GM13976 (cell line): ENCODE data around the gene SGTB.

Source experiments
- DNase-seq: peaks from one replicate; pipeline ENCODE4 v3.0.0; 2012; ENCODE audit warnings: low spot score
- in situ Hi-C: fragments of 300-500 bp; cut with MboI; formaldehyde crosslinking; loops from one replicate; pipeline ENCODE4 v1.12.0; 2022; ENCODE audit warnings: low sequenced_read_pairs, mixed read lengths, inconsistent platforms; ENCODE audit not compliant: unreplicated experiment
- TF ChIP-seq, protein P1 (sequence below): IDR thresholded peaks from 2 replicates; pipeline ENCODE4 v1.5.1; 2012; ENCODE audit warnings: borderline replicate concordance, mild to moderate bottlenecking; ENCODE audit not compliant: insufficient read depth; ENCODE audit errors: extremely low read depth, missing control alignments, control extremely low read depth

SGTB gene

DNA sequence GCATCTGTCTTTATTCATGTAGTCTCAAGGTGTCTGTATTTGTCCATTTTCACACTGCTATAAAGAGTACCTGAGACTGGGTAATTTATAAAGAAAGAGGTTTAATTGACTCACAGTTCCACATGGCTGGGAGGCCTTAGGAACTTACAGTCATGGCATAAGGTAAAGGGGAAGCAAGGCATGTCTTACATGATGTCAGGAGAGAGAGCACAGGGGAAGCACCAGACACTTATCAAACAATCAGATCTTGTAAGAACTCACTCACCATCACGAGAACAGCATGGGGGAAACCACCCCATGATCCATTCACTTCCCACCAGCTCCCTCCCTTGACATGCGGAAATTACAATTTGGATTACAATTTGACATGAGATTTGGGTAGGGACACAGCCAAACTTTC, 44.3 kb upstream of the SGTB start:
- in situ Hi-C loops, result no loop called here
- no peak for DNase-seq
- TF ChIP-seq, protein P1, sequence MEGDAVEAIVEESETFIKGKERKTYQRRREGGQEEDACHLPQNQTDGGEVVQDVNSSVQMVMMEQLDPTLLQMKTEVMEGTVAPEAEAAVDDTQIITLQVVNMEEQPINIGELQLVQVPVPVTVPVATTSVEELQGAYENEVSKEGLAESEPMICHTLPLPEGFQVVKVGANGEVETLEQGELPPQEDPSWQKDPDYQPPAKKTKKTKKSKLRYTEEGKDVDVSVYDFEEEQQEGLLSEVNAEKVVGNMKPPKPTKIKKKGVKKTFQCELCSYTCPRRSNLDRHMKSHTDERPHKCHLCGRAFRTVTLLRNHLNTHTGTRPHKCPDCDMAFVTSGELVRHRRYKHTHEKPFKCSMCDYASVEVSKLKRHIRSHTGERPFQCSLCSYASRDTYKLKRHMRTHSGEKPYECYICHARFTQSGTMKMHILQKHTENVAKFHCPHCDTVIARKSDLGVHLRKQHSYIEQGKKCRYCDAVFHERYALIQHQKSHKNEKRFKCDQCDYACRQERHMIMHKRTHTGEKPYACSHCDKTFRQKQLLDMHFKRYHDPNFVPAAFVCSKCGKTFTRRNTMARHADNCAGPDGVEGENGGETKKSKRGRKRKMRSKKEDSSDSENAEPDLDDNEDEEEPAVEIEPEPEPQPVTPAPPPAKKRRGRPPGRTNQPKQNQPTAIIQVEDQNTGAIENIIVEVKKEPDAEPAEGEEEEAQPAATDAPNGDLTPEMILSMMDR, result no peak

DNA sequence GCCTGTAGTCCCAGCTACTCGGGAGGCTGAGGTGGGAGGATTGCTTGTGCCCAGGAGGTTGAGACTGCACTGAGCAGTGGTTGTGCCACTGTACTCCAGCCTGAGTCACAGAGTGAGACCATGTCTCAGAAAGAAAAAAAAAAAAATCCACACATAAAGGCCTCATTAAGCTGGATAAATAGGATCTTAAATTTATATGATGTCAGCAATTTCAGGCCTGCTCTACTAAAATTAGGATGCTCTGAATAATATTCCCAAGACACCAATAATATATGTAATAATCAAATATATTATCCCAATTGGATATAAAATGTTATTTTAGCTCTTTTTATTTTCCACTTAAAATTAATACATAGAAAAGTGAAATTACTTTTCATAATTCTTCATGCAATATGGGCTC, 43.7 kb upstream of the SGTB start:
- in situ Hi-C loops, result no loop called here
- TF ChIP-seq, protein P1, result no peak
- DNase-seq, result no peak

DNA sequence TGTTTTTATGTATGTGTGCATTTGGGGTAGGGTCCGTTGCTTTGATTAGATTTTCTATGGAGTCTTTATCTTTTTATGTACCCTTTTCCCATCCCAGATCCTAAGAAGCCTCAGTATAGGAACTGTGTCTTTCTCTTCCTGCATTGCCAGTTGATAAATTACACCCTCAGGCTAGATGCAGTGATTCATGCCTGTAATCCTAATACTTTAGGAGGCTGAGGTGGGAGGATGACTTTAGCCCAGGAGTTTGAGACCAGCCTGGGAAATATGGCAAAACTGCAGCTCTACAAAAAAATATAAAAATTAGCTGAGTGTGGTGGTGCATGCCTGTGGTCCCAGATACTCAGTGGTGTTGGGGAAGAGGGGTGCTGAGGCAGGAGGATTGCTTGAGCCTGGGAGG, 40.3 kb upstream of the SGTB start:
- TF ChIP-seq, protein P1, result no peak
- DNase-seq, result no peak
- in situ Hi-C loops, result no loop called here

DNA sequence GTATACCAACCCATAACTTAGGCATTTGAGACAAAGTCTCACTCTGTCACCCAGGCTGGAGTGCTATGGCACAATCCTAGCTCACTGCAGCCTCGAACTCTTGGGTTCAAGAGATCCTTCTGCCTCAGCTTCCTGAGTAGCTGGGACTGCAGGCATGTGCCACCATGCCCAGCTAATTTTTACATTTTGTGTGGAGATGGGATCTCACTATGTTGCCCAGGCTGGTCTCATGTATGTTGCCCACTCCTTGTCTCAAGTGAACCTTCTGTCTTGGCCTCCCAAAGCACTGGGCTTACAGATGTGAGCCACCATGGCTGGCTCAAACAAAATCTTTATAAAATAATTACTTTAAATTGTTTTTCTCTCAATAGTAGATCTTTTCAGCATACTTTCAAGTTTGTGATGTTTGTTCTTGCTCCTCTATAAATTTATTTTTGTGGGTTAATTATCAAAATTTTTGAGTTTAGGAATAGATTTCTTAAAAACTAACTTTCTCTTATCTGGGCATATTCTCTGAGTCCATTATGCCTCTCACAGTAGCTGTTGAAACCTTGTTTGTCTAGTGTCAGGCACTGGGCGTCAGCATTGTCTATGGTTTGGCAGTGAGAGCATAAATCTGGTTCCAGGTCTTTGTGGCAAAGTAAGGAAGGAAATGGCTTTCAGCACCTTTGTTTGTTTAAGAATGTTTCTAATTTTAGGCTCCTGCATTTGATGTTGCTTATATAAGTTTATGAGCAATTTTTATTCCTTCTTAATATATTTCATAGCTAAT, 38.8 kb upstream of the SGTB start:
- TF ChIP-seq, protein P1, result peak; percentile 22
- peak; percentile 20 for DNase-seq

DNA sequence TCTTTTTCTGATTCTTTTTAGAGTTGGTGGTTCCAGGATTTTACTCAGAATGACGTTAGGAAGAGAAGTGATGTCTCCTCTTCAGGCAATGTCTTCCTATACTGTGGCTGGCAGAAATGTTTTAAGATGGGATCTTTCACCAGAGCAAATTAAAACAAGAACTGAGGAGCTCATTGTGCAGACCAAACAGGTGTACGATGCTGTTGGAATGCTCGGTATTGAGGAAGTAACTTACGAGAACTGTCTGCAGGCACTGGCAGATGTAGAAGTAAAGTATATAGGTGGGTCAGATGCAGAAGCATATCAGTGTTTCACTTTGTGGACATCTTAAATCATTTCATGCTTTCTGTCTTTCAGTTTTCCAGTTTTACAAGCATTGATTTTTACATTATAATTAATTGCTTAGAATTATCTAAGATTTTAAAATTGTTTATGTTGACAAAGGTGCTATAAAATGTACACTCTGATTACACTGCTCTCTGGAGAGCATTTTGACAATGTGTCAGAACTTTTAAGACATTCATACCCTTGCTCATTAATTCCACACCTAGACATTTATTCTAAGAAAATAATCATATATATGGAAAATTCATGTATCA, 36.7 kb upstream of the SGTB start:
- TF ChIP-seq, protein P1, result no peak
- in situ Hi-C loops, result no loop called here
- no peak for DNase-seq

More for the DNA sequence above, 38.8 kb upstream of the SGTB start:
- in situ Hi-C loops, result no loop called here

DNA sequence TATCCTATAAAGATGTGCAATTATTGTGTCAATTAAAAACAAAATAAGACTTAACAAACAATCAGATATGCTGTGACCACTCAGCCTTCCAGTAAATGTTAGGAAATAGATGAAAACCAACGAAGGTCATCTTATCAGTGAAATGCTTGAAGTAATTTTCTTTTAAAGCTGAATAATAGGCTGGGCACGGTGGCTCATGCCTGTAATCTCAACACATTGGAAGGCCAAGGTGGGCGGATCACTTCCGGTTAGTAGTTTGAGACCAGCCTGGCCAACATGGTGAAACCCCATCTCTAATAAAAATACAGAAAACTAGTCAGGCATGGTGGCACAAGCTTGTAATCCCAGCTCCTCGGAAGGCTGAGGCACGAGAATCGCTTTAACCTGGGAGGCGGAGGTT, 31.3 kb upstream of the SGTB start:
- DNase-seq, result no peak
- TF ChIP-seq, protein P1, result no peak
- in situ Hi-C loops, result no loop called here

DNA sequence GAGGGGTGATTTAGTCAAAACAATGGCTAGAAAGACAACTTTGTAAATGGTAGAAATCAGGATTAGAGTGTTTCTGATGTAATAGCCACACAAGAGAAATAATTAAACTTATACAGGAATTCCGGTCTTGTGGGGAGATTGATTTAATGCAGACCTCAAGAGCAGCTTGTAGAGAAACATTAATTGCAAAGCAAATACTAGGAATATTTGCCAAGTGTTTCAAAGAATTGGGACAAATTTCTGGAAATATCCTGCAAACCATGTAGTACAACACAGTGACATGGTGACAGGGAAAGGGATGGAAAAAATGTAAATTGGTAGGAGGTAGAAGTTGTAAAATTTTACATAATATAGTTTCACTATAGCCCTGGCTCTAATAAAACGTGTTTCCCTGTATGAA, 29.0 kb upstream of the SGTB start:
- TF ChIP-seq, protein P1, result no peak
- in situ Hi-C loops, result no loop called here

More for the DNA sequence above, 29.0 kb upstream of the SGTB start:
- no peak for DNase-seq
